A549 (cell line): ENCODE measurements around the gene C19orf67.

Source experiments
- CHD4 ChIP-seq: fragments of 200-600 bp; sonication (generic); IDR thresholded peaks from 2 replicates; pipeline ENCODE4 v1.6.1; 2016; ENCODE audit warnings: antibody characterized with exemption, mild to moderate bottlenecking, borderline replicate concordance
- FOSL2 ChIP-seq, 2 experiments: fragments of 450-650 bp in 1 of 2; fragments of >200 bp in 1 of 2; sonication (Bioruptor Twin) in 1 of 2; formaldehyde crosslinking; IDR thresholded peaks; 2 replicates each; pipeline versions ENCODE4 v1.5.0 to v1.6.1; 2016 to 2020; ENCODE audit warnings: mild to moderate bottlenecking in 1 of 2, moderate library complexity in 1 of 2
- KDM1A ChIP-seq: fragments of 200-600 bp; sonication (generic); IDR thresholded peaks from 2 replicates; pipeline ENCODE4 v1.6.1; 2016; ENCODE audit warnings: low read depth, mild to moderate bottlenecking
- MYC ChIP-seq: IDR thresholded peaks from 2 replicates; pipeline ENCODE4 v1.6.1; 2012; ENCODE audit warnings: mild to moderate bottlenecking, inconsistent platforms, low read length, improper control_type of control experiment, borderline replicate concordance
- POLR2A ChIP-seq: IDR thresholded peaks from 2 replicates; pipeline ENCODE4 v1.6.1; 2012; ENCODE audit warnings: mild to moderate bottlenecking, low read length
- RAD21 ChIP-seq, 2 experiments: fragments of >200 bp in 1 of 2; sonication (Bioruptor Twin) in 1 of 2; formaldehyde crosslinking in 1 of 2; IDR thresholded peaks in 1 of 2; conservative IDR thresholded peaks in 1 of 2; 2 replicates in 1 of 2; 3 replicates in 1 of 2; pipeline ENCODE4 v1.6.1; 2012 to 2018; ENCODE audit warnings: inconsistent platforms in 1 of 2
- TF ChIP-seq, protein P1 (sequence below): fragments of >200 bp; sonication (Bioruptor Twin); formaldehyde crosslinking; IDR thresholded peaks from 3 replicates; pipeline ENCODE4 v1.5.1; 2016

GRCh38 chr19:14117668-14118164, 32.1 kb upstream of the C19orf67 start, which contains the start of gene PRKACA:
- TF ChIP-seq, protein P1, sequence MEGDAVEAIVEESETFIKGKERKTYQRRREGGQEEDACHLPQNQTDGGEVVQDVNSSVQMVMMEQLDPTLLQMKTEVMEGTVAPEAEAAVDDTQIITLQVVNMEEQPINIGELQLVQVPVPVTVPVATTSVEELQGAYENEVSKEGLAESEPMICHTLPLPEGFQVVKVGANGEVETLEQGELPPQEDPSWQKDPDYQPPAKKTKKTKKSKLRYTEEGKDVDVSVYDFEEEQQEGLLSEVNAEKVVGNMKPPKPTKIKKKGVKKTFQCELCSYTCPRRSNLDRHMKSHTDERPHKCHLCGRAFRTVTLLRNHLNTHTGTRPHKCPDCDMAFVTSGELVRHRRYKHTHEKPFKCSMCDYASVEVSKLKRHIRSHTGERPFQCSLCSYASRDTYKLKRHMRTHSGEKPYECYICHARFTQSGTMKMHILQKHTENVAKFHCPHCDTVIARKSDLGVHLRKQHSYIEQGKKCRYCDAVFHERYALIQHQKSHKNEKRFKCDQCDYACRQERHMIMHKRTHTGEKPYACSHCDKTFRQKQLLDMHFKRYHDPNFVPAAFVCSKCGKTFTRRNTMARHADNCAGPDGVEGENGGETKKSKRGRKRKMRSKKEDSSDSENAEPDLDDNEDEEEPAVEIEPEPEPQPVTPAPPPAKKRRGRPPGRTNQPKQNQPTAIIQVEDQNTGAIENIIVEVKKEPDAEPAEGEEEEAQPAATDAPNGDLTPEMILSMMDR, result no peak
- TF ChIP-seq CHD4 (no peak), POLR2A (no peak), FOSL2 (IDR thresholded peaks at IDR 0.05) (no peak), FOSL2 (CRISPR knock-in tag; IDR thresholded peaks at IDR 0.05) (no peak), RAD21 (conservative IDR thresholded peaks at IDR 0.05 in 1 of 2, IDR thresholded peaks at IDR 0.05 in 1 of 2) (no peak), KDM1A (no peak), MYC (no peak)
